ENCODE results near the gene PDZRN3.

The PDZRN3 gene

GRCh38 chr3:73559749-73560148 is 65.0 kb downstream of the PDZRN3 start:
- H3K9ac ChIP-seq (ENCODE audit: low read length): no peak overlapping the region
- H3K27me3 ChIP-seq (ENCODE audit: control insufficient read depth, insufficient read depth, low read length): no peaks in the 10 kb centered on the region
- no peaks in the 10 kb centered on the region for H3K36me3 ChIP-seq (ENCODE audit: control insufficient read depth, insufficient read depth, low read length)
- peak overlapping the region; percentile 2 for H3K27ac ChIP-seq (ENCODE audit: low read depth, low read length)
- no peak overlapping the region for H3K4me3 ChIP-seq (ENCODE audit: low read length)
- peaks cover 39% of the 10 kb centered on the region for H3K4me1 ChIP-seq (ENCODE audit: control insufficient read depth, insufficient read depth, low read length)

GRCh38 chr3:73558727-73559075 is 66.0 kb downstream of the PDZRN3 start:
- Histone ChIP-seq H3K36me3 (ENCODE audit: control insufficient read depth, insufficient read depth, low read length) (no peaks in the 10 kb centered on the region), H3K27ac (ENCODE audit: low read depth, low read length) (peak overlapping the region; percentile 41), H3K9ac (ENCODE audit: low read length) (no peak overlapping the region), H3K4me3 (ENCODE audit: low read length) (peak overlapping the region; percentile 1), H3K27me3 (ENCODE audit: control insufficient read depth, insufficient read depth, low read length) (no peaks in the 10 kb centered on the region), H3K4me1 (ENCODE audit: control insufficient read depth, insufficient read depth, low read length) (peaks cover 42% of the 10 kb centered on the region)

- Histone ChIP-seq H3K27ac (ENCODE audit: low read depth, low read length) (peak overlapping the region; percentile 41), H3K4me3 (ENCODE audit: low read length) (no peak overlapping the region)
Measured at GRCh38 chr3:73557986-73558726, 66.6 kb downstream of the PDZRN3 start.

GRCh38 chr3:73556520-73557372 is 68.0 kb downstream of the PDZRN3 start:
- Histone ChIP-seq H3K27ac (ENCODE audit: low read depth, low read length) (peak overlapping the region; percentile 77), H3K4me3 (ENCODE audit: low read length) (peak overlapping the region; percentile 13), H3K36me3 (ENCODE audit: control insufficient read depth, insufficient read depth, low read length) (no peaks in the 10 kb centered on the region), H3K27me3 (ENCODE audit: control insufficient read depth, insufficient read depth, low read length) (no peaks in the 10 kb centered on the region), H3K4me1 (ENCODE audit: control insufficient read depth, insufficient read depth, low read length) (peaks cover 42% of the 10 kb centered on the region), H3K9ac (ENCODE audit: low read length) (no peak overlapping the region)

More at GRCh38 chr3:73557986-73558726, 66.6 kb downstream of the PDZRN3 start:
- H3K36me3 ChIP-seq (ENCODE audit: control insufficient read depth, insufficient read depth, low read length): no peaks in the 10 kb centered on the region
- no peak overlapping the region for H3K9ac ChIP-seq (ENCODE audit: low read length)
- H3K4me1 ChIP-seq (ENCODE audit: control insufficient read depth, insufficient read depth, low read length): peaks cover 42% of the 10 kb centered on the region
- H3K27me3 ChIP-seq (ENCODE audit: control insufficient read depth, insufficient read depth, low read length): no peaks in the 10 kb centered on the region

- H3K4me1 ChIP-seq (ENCODE audit: control insufficient read depth, insufficient read depth, low read length): peaks cover 35% of the 10 kb centered on the region
Measured at GRCh38 chr3:73555076-73555475, 69.7 kb downstream of the PDZRN3 start.

GRCh38 chr3:73552700-73553099 is 72.0 kb downstream of the PDZRN3 start:
- Histone ChIP-seq H3K36me3 (ENCODE audit: control insufficient read depth, insufficient read depth, low read length) (no peaks in the 10 kb centered on the region), H3K9ac (ENCODE audit: low read length) (no peak overlapping the region), H3K4me1 (ENCODE audit: control insufficient read depth, insufficient read depth, low read length) (peaks cover 31% of the 10 kb centered on the region), H3K27ac (ENCODE audit: low read depth, low read length) (no peak overlapping the region), H3K4me3 (ENCODE audit: low read length) (no peak overlapping the region), H3K27me3 (ENCODE audit: control insufficient read depth, insufficient read depth, low read length) (no peaks in the 10 kb centered on the region)

More at GRCh38 chr3:73555076-73555475, 69.7 kb downstream of the PDZRN3 start:
- peak overlapping the region; percentile 37 for H3K27ac ChIP-seq (ENCODE audit: low read depth, low read length)
- H3K27me3 ChIP-seq (ENCODE audit: control insufficient read depth, insufficient read depth, low read length): no peaks in the 10 kb centered on the region
- no peak overlapping the region for H3K4me3 ChIP-seq (ENCODE audit: low read length)
- H3K36me3 ChIP-seq (ENCODE audit: control insufficient read depth, insufficient read depth, low read length): no peaks in the 10 kb centered on the region
- H3K9ac ChIP-seq (ENCODE audit: low read length): no peak overlapping the region

GRCh38 chr3:73550032-73550431 is 74.7 kb downstream of the PDZRN3 start:
- H3K27me3 ChIP-seq (ENCODE audit: control insufficient read depth, insufficient read depth, low read length): no peaks in the 10 kb centered on the region
- H3K4me3 ChIP-seq (ENCODE audit: low read length): no peak overlapping the region
- H3K27ac ChIP-seq (ENCODE audit: low read depth, low read length): peak overlapping the region; percentile 48
- H3K9ac ChIP-seq (ENCODE audit: low read length): no peak overlapping the region
- H3K36me3 ChIP-seq (ENCODE audit: control insufficient read depth, insufficient read depth, low read length): no peaks in the 10 kb centered on the region
- H3K4me1 ChIP-seq (ENCODE audit: control insufficient read depth, insufficient read depth, low read length): peaks cover 22% of the 10 kb centered on the region

GRCh38 chr3:73549051-73549600 is 75.6 kb downstream of the PDZRN3 start:
- no peaks in the 10 kb centered on the region for H3K36me3 ChIP-seq (ENCODE audit: control insufficient read depth, insufficient read depth, low read length)
- H3K4me3 ChIP-seq (ENCODE audit: low read length): no peak overlapping the region
- no peak overlapping the region for H3K9ac ChIP-seq (ENCODE audit: low read length)
- H3K4me1 ChIP-seq (ENCODE audit: control insufficient read depth, insufficient read depth, low read length): peaks cover 21% of the 10 kb centered on the region
- H3K27ac ChIP-seq (ENCODE audit: low read depth, low read length): peak overlapping the region; percentile 18
- no peaks in the 10 kb centered on the region for H3K27me3 ChIP-seq (ENCODE audit: control insufficient read depth, insufficient read depth, low read length)

- no peak overlapping the region for H3K27ac ChIP-seq (ENCODE audit: low read depth, low read length)
- H3K36me3 ChIP-seq (ENCODE audit: control insufficient read depth, insufficient read depth, low read length): no peaks in the 10 kb centered on the region
- no peak overlapping the region for H3K9ac ChIP-seq (ENCODE audit: low read length)
- no peaks in the 10 kb centered on the region for H3K27me3 ChIP-seq (ENCODE audit: control insufficient read depth, insufficient read depth, low read length)
- H3K4me1 ChIP-seq (ENCODE audit: control insufficient read depth, insufficient read depth, low read length): peaks cover 21% of the 10 kb centered on the region
- no peak overlapping the region for H3K4me3 ChIP-seq (ENCODE audit: low read length)
Measured at GRCh38 chr3:73548436-73548835, 76.3 kb downstream of the PDZRN3 start.

- Histone ChIP-seq H3K36me3 (ENCODE audit: control insufficient read depth, insufficient read depth, low read length) (no peaks in the 10 kb centered on the region), H3K4me1 (ENCODE audit: control insufficient read depth, insufficient read depth, low read length) (peaks cover 27% of the 10 kb centered on the region), H3K27ac (ENCODE audit: low read depth, low read length) (peak overlapping the region; percentile 76), H3K9ac (ENCODE audit: low read length) (no peak overlapping the region), H3K4me3 (ENCODE audit: low read length) (no peak overlapping the region), H3K27me3 (ENCODE audit: control insufficient read depth, insufficient read depth, low read length) (no peaks in the 10 kb centered on the region)
Measured at GRCh38 chr3:73547427-73548248, 77.1 kb downstream of the PDZRN3 start.

GRCh38 chr3:73546961-73547360 is 77.8 kb downstream of the PDZRN3 start:
- peaks cover 27% of the 10 kb centered on the region for H3K4me1 ChIP-seq (ENCODE audit: control insufficient read depth, insufficient read depth, low read length)
- peak overlapping the region; percentile 76 for H3K27ac ChIP-seq (ENCODE audit: low read depth, low read length)

GRCh38 chr3:73543412-73543811 is 81.3 kb downstream of the PDZRN3 start:
- peaks cover 39% of the 10 kb centered on the region for H3K4me1 ChIP-seq (ENCODE audit: control insufficient read depth, insufficient read depth, low read length)
- no peak overlapping the region for H3K9ac ChIP-seq (ENCODE audit: low read length)
- H3K27me3 ChIP-seq (ENCODE audit: control insufficient read depth, insufficient read depth, low read length): no peaks in the 10 kb centered on the region
- no peaks in the 10 kb centered on the region for H3K36me3 ChIP-seq (ENCODE audit: control insufficient read depth, insufficient read depth, low read length)
- no peak overlapping the region for H3K4me3 ChIP-seq (ENCODE audit: low read length)
- peak overlapping the region; percentile 76 for H3K27ac ChIP-seq (ENCODE audit: low read depth, low read length)

More at GRCh38 chr3:73546961-73547360, 77.8 kb downstream of the PDZRN3 start:
- H3K9ac ChIP-seq (ENCODE audit: low read length): no peak overlapping the region
- no peaks in the 10 kb centered on the region for H3K36me3 ChIP-seq (ENCODE audit: control insufficient read depth, insufficient read depth, low read length)
- H3K4me3 ChIP-seq (ENCODE audit: low read length): no peak overlapping the region
- H3K27me3 ChIP-seq (ENCODE audit: control insufficient read depth, insufficient read depth, low read length): no peaks in the 10 kb centered on the region
